Tibial artery (tissue), 4 donors: Measurements from ENCODE around the gene CPPED1.
"Not testable (repeated sequence)": the region's sequence is repeated elsewhere in the genome, so short reads cannot be mapped to it uniquely, and the experiment has no call there.

ENCODE experiments used
- DNase-seq, 2 donors: peaks; one replicate each; pipeline ENCODE4 v3.0.0-alpha.2; 2019
- H3K27ac ChIP-seq, 2 donors: fragments of 200-600 bp; sonication (generic) in 1 of 2; 1 replicate in 1 of 2; 2 replicates in 1 of 2; pipeline ENCODE4 v1.5.1; 2018 to 2019; ENCODE audit warnings: mild to moderate bottlenecking in 1 of 2
- H3K27me3 ChIP-seq, 2 donors: fragments of 200-600 bp; sonication (generic) in 1 of 2; one replicate each; pipeline versions ENCODE4 v1.5.1 to v1.6.0; 2016 to 2019
- H3K36me3 ChIP-seq, 3 donors: fragments of 200-600 bp; sonication (generic) in 2 of 3; one replicate each; pipeline ENCODE4 v1.5.1; 2016 to 2019; ENCODE audit warnings: mild to moderate bottlenecking in 2 of 3
- H3K4me1 ChIP-seq, 4 donors: fragments of 200-600 bp; sonication (generic) in 2 of 4; 1 replicate in 3 of 4; 2 replicates in 1 of 4; pipeline ENCODE4 v1.5.1; 2016 to 2019
- H3K4me3 ChIP-seq, 2 donors: fragments of 200-600 bp; sonication (generic) in 1 of 2; 1 replicate in 1 of 2; 2 replicates in 1 of 2; pipeline ENCODE4 v1.5.1; 2018 to 2019; ENCODE audit warnings: mild to moderate bottlenecking in 2 of 2
- H3K9me3 ChIP-seq, 3 donors: fragments of 200-600 bp; sonication (generic) in 1 of 3; one replicate each; pipeline ENCODE4 v1.5.1; 2016 to 2019
- intact Hi-C: fragments of 100-400 bp; cut with DNase I; formaldehyde crosslinking; loops from one replicate; pipeline ENCODE4 v1.15.0; 2023; ENCODE audit warnings: low total_unique reads
- TF ChIP-seq, protein P1 (sequence below), 2 experiments: fragments of 200-600 bp in 1 of 2; fragments of 450-650 bp in 1 of 2; IDR thresholded peaks; one replicate each; pipeline ENCODE4 v1.5.1; 2017 to 2019; ENCODE audit warnings: antibody characterized with exemption in 2 of 2, mild to moderate bottlenecking in 1 of 2, moderate library complexity in 1 of 2

The CPPED1 gene

GRCh38 chr16:12801511-12802042 lies 2.1 kb downstream of the CPPED1 start:
- Histone ChIP-seq H3K27me3 (no peaks in the 10 kb centered on the region), H3K36me3 (no peaks in the 10 kb centered on the region), H3K9me3 (no peaks in the 10 kb centered on the region), H3K27ac (peak overlapping the region; percentile 45 to 59), H3K4me3 (peak overlapping the region in 1 of 2 donors; percentile 15), H3K4me1 (peaks cover 0 to 53% (median 22%) of the 10 kb centered on the region in 4 donors)
- TF ChIP-seq, protein P1, sequence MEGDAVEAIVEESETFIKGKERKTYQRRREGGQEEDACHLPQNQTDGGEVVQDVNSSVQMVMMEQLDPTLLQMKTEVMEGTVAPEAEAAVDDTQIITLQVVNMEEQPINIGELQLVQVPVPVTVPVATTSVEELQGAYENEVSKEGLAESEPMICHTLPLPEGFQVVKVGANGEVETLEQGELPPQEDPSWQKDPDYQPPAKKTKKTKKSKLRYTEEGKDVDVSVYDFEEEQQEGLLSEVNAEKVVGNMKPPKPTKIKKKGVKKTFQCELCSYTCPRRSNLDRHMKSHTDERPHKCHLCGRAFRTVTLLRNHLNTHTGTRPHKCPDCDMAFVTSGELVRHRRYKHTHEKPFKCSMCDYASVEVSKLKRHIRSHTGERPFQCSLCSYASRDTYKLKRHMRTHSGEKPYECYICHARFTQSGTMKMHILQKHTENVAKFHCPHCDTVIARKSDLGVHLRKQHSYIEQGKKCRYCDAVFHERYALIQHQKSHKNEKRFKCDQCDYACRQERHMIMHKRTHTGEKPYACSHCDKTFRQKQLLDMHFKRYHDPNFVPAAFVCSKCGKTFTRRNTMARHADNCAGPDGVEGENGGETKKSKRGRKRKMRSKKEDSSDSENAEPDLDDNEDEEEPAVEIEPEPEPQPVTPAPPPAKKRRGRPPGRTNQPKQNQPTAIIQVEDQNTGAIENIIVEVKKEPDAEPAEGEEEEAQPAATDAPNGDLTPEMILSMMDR (IDR thresholded peaks at IDR 0.05), result no peak
- intact Hi-C loops, result no loop called here
- DNase-seq, result peak in 1 of 2 donors; percentile 38

- Histone ChIP-seq H3K9me3 (no peaks in the 10 kb centered on the region), H3K36me3 (no peaks in the 10 kb centered on the region), H3K4me1 (peaks cover 0 to 53% (median 22%) of the 10 kb centered on the region in 4 donors), H3K27ac (peak overlapping the region; percentile 45 to 59), H3K4me3 (no peak overlapping the region), H3K27me3 (no peaks in the 10 kb centered on the region)
- DNase-seq, result no peak
- TF ChIP-seq, protein P1 (IDR thresholded peaks at IDR 0.05), result no peak
- intact Hi-C loops, result no loop called here
Measured at GRCh38 chr16:12800817-12801216, 2.9 kb downstream of the CPPED1 start.

DNA sequence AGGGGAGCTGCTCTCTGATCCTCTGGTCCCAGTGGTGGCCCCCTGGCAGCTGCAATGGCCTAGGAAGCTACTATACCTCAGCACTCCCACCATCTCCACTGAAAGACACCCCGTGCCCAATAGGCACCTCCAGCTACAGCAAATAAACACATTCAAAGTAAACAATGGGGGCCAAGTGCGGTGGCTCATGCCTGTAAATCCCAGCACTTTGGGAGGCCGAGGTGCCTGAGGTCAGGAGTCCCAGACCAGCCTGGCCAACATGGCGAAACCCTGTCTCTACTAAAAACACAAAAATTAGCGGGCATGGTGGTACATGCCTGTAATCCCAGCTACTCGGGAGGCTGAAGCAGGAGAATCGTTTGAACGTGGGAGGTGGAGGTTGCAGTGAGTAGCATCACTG lies 3.7 kb downstream of the CPPED1 start:
- H3K27ac ChIP-seq, intact Hi-C loops, H3K36me3 ChIP-seq, H3K4me3 ChIP-seq, H3K27me3 ChIP-seq, H3K9me3 ChIP-seq, DNase-seq: not testable (repeated sequence)
- H3K4me1 ChIP-seq, result peaks cover 0 to 53% (median 22%) of the 10 kb centered on the region in 4 donors

DNA sequence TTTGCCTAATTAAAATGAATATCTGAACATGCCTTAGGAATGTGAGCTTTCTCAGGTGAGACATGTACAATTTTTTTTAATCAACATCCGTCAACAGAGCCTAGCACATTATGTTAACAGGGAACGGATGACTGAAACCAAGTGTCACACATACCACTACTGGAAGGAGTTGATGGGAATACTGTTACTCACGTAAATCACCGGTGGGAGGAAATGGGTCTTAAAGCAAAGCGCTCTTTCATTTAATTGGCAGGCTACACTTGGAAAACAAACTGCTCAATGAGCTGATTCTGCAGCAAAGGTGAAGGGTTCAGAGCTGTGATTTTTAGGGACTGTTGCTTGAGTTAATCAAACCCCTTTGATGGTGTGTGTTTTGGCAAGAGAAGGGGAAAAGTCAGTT lies 4.8 kb downstream of the CPPED1 start:
- H3K4me1 ChIP-seq, result peaks cover 0 to 46% (median 20%) of the 10 kb centered on the region in 4 donors
- H3K27me3 ChIP-seq, result no peaks in the 10 kb centered on the region
- peak overlapping the region in 1 of 2 donors; percentile 12 for H3K27ac ChIP-seq
- TF ChIP-seq, protein P1 (IDR thresholded peaks at IDR 0.05), result no peak
- no peaks in the 10 kb centered on the region for H3K36me3 ChIP-seq
- intact Hi-C loops, result no loop called here
- H3K9me3 ChIP-seq, result no peaks in the 10 kb centered on the region
- DNase-seq, result no peak
- H3K4me3 ChIP-seq, result no peak overlapping the region

- Histone ChIP-seq H3K27ac (no peak overlapping the region), H3K4me1 (peaks cover 0 to 46% (median 20%) of the 10 kb centered on the region in 4 donors)
Measured at GRCh38 chr16:12798171-12798570, 5.5 kb downstream of the CPPED1 start.

DNA sequence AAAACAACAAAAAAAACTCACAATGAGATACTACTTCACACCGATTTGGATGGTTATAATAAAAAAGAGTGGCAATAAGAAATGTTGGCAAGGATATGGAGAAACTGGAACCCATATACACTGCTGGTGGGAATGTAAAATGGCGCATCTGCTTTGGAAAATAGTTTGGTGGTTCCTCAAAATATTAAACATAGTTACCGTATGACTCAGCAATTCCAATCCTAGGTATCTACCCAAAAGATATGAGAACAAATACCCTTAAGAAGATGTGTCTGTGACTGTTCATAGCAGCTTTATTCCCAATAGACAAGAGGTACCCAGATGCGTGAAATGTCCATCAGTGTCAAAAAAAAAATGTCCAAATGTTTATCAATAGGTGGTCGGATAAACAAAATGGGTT lies 7.2 kb downstream of the CPPED1 start:
- DNase-seq, result no peak
- no peak overlapping the region for H3K27ac ChIP-seq
- H3K4me1 ChIP-seq, result peaks cover 0 to 29% (median 6%) of the 10 kb centered on the region in 4 donors
- TF ChIP-seq, protein P1 (IDR thresholded peaks at IDR 0.05), result no peak
- no peaks in the 10 kb centered on the region for H3K36me3 ChIP-seq
- H3K27me3 ChIP-seq, result no peaks in the 10 kb centered on the region
- intact Hi-C loops, result no loop called here
- no peak overlapping the region for H3K4me3 ChIP-seq
- no peaks in the 10 kb centered on the region for H3K9me3 ChIP-seq

More at GRCh38 chr16:12798171-12798570, 5.5 kb downstream of the CPPED1 start:
- intact Hi-C loops, result no loop called here
- DNase-seq, result no peak
- Histone ChIP-seq H3K9me3 (no peaks in the 10 kb centered on the region), H3K4me3 (no peak overlapping the region), H3K36me3 (no peaks in the 10 kb centered on the region), H3K27me3 (no peaks in the 10 kb centered on the region)
- TF ChIP-seq, protein P1 (IDR thresholded peaks at IDR 0.05), result no peak
